ENCODE data around the gene MYRIP. TPM values are rescaled to one million over a fixed set of nuclear protein-coding genes. Genes with fewer than 3 reads are reported as not detected.

Gene MYRIP
- total RNA-seq, 1 donor from 2014 or later, result 12.7 TPM

DNA sequence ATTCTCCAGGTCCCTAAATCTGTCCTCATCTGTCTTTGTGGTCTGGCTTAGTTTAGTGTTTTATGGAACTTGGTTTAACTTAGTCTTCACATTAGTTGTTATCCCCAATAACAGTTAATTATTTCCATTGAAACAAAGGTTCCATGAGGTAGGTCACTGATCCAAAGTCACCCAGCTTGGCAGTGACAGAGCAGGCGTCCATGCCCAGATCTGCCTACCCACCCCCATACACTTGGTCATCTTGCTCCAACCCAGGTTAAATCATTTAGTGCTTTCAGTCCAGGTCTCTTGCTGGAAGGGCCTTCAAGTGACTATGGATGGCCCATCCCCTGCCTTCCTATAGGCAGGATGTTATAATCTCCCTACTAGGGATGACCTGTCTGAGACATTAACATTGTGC is 127.4 kb downstream of the MYRIP start:
- no peak overlapping the region for H3K4me3 ChIP-seq
- no peaks in the 10 kb centered on the region for H3K9me3 ChIP-seq
- TF ChIP-seq, protein P1, sequence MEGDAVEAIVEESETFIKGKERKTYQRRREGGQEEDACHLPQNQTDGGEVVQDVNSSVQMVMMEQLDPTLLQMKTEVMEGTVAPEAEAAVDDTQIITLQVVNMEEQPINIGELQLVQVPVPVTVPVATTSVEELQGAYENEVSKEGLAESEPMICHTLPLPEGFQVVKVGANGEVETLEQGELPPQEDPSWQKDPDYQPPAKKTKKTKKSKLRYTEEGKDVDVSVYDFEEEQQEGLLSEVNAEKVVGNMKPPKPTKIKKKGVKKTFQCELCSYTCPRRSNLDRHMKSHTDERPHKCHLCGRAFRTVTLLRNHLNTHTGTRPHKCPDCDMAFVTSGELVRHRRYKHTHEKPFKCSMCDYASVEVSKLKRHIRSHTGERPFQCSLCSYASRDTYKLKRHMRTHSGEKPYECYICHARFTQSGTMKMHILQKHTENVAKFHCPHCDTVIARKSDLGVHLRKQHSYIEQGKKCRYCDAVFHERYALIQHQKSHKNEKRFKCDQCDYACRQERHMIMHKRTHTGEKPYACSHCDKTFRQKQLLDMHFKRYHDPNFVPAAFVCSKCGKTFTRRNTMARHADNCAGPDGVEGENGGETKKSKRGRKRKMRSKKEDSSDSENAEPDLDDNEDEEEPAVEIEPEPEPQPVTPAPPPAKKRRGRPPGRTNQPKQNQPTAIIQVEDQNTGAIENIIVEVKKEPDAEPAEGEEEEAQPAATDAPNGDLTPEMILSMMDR (IDR thresholded peaks at IDR 0.05), result no peak
- no peaks in the 10 kb centered on the region for H3K36me3 ChIP-seq
- no peak for DNase-seq (ENCODE audit: low spot score in 2 of 2)
- H3K27me3 ChIP-seq, result no peaks in the 10 kb centered on the region
- intact Hi-C loops (cut with DNase I), result no loop called here
- no peaks in the 10 kb centered on the region for H3K4me1 ChIP-seq
- no peak overlapping the region for H3K27ac ChIP-seq

DNA sequence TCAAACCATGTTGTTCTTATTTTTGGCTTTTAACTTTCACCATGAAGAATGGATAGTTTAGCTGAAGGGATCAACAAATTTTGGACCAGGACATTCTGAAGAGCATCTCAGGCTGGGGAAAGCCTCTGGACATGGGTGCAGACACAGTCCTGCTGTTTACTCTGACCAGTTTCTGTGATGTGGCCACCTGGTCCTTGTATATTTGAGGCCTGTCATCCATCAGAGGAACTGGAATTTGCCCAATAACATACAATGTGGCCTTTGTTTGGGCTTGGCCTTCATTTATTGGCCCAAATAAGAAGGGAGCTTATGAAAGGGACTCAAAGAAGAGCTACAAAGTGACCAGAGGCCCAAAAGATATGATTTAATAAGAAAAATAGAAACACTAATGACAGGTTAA is 127.9 kb downstream of the MYRIP start:
- Histone ChIP-seq H3K4me1 (no peaks in the 10 kb centered on the region), H3K9me3 (no peaks in the 10 kb centered on the region), H3K4me3 (no peak overlapping the region), H3K36me3 (no peaks in the 10 kb centered on the region), H3K27me3 (no peaks in the 10 kb centered on the region), H3K27ac (no peak overlapping the region)
- DNase-seq (ENCODE audit: low spot score in 2 of 2), result no peak
- intact Hi-C loops (cut with DNase I), result no loop called here
- TF ChIP-seq, protein P1 (IDR thresholded peaks at IDR 0.05), result no peak

DNA sequence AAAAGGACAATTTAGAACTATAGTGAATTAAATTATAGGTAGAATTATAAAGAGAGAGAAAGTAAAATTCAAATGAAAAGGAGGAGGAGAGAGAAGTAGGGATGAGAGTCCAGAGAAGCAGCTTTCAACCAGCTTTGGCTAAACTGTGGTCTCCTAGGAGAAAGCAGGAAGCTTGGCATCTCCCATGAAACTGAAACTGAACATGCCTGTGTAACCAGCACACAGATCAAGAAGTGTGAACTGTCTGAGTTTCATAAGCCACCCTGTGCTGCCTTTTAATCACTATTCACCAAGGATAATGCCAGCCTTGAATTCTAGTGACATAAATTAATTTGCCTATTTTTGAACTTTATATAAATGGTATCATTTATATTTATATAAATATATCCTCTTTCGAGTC is 128.5 kb downstream of the MYRIP start:
- no peaks in the 10 kb centered on the region for H3K4me1 ChIP-seq
- intact Hi-C loops (cut with DNase I), result no loop called here
- no peak overlapping the region for H3K4me3 ChIP-seq
- TF ChIP-seq, protein P1 (IDR thresholded peaks at IDR 0.05), result no peak
- H3K36me3 ChIP-seq, result no peaks in the 10 kb centered on the region
- no peaks in the 10 kb centered on the region for H3K27me3 ChIP-seq
- no peaks in the 10 kb centered on the region for H3K9me3 ChIP-seq
- no peak overlapping the region for H3K27ac ChIP-seq
- no peak for DNase-seq (ENCODE audit: low spot score in 2 of 2)

- no peak for DNase-seq (ENCODE audit: low spot score in 2 of 2)
- Histone ChIP-seq H3K36me3 (no peaks in the 10 kb centered on the region), H3K4me3 (no peak overlapping the region)
Measured at GRCh38 chr3:39941931-39942330, 132.5 kb downstream of the MYRIP start.

DNA sequence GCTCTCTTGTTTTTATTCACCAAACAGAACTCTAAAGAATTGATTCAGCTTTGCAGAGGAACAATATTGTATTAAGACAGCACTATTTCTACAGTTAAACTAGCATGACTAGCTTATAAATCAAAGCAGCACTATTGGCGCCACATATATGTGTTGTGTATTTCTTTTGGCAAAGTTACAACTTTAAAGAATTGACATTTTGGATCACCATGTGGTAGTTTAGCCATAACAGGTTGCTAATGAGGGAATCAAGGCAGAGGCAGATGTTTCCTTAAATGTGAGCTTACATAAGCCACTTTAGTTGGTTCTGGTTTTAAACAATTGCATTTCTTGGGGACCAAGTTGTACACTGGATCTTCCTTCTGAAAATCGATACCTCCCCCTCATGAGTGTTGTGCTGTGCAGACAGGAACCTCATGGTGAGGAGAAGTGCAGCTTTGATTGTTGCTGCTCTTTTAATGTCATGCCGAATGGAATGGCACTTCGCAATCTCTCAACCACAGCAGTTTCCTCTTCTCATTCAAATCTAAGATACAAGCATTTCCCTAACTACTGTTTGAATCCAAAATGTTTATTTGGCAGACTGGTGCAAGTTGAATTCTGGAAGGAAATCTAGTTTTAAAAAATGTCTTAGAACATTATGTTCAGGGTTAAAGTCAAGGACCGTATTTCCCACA is 151.2 kb downstream of the MYRIP start:
- no peaks in the 10 kb centered on the region for H3K9me3 ChIP-seq
- H3K36me3 ChIP-seq, result no peaks in the 10 kb centered on the region
- H3K27me3 ChIP-seq, result no peaks in the 10 kb centered on the region
- intact Hi-C loops (cut with DNase I), result no loop called here
- no peak overlapping the region for H3K4me3 ChIP-seq
- TF ChIP-seq, protein P1 (IDR thresholded peaks at IDR 0.05), result no peak
- H3K27ac ChIP-seq, result peak overlapping the region; percentile 14 to 50
- peaks cover 0 to 18% of the 10 kb centered on the region in 2 donors for H3K4me1 ChIP-seq
- DNase-seq (ENCODE audit: low spot score in 2 of 2), result no peak

More at GRCh38 chr3:39941931-39942330, 132.5 kb downstream of the MYRIP start:
- no peaks in the 10 kb centered on the region for H3K9me3 ChIP-seq
- TF ChIP-seq, protein P1 (IDR thresholded peaks at IDR 0.05), result no peak
- intact Hi-C loops (cut with DNase I), result no loop called here
- no peaks in the 10 kb centered on the region for H3K4me1 ChIP-seq
- H3K27me3 ChIP-seq, result no peaks in the 10 kb centered on the region
- H3K27ac ChIP-seq, result no peak overlapping the region

Data from ascending aorta (tissue), 2 donors.